Measurements from ENCODE around the gene CCT8.

CCT8 gene

GRCh38 chr21:29075706-29076466, 2.4 kb upstream of the CCT8 start:
- no peak for DNase-seq (ENCODE audit: insufficient read length)
- TF ChIP-seq POLR2AphosphoS5 (IDR thresholded peaks at IDR 0.05; ENCODE audit: low read depth, low read length), result no peak
- no peak for TF ChIP-seq TAF1 (IDR thresholded peaks at IDR 0.05; ENCODE audit: borderline replicate concordance, low read depth, low read length)
- TF ChIP-seq POLR2A (IDR thresholded peaks at IDR 0.05; ENCODE audit: low read depth, low read length), result no peak
- no peak for FAIRE-seq

- FAIRE-seq (no peak), DNase-seq (ENCODE audit: insufficient read length) (no peak)
- TF ChIP-seq TAF1 (IDR thresholded peaks at IDR 0.05; ENCODE audit: borderline replicate concordance, low read depth, low read length) (no peak), POLR2A (IDR thresholded peaks at IDR 0.05; ENCODE audit: low read depth, low read length) (no peak), POLR2AphosphoS5 (IDR thresholded peaks at IDR 0.05; ENCODE audit: low read depth, low read length) (no peak)
Measured at GRCh38 chr21:29074783-29075182, 1.3 kb upstream of the CCT8 start.

- DNase-seq (ENCODE audit: insufficient read length), result no peak
- TF ChIP-seq TAF1 (IDR thresholded peaks at IDR 0.05; ENCODE audit: borderline replicate concordance, low read depth, low read length) (no peak), POLR2A (IDR thresholded peaks at IDR 0.05; ENCODE audit: low read depth, low read length) (no peak)
- FAIRE-seq, result no peak
Measured at GRCh38 chr21:29074007-29074376, 544 bp upstream of the CCT8 start.

GRCh38 chr21:29072873-29073221, 601 bp downstream of the CCT8 start:
- TF ChIP-seq POLR2A (IDR thresholded peaks at IDR 0.05; ENCODE audit: low read depth, low read length) (no peak), POLR2AphosphoS5 (IDR thresholded peaks at IDR 0.05; ENCODE audit: low read depth, low read length) (no peak), TAF1 (IDR thresholded peaks at IDR 0.05; ENCODE audit: borderline replicate concordance, low read depth, low read length) (no peak)
- DNase-seq (ENCODE audit: insufficient read length) (no peak), FAIRE-seq (peak; percentile 36)

- TF ChIP-seq TAF1 (IDR thresholded peaks at IDR 0.05; ENCODE audit: borderline replicate concordance, low read depth, low read length) (no peak), POLR2A (IDR thresholded peaks at IDR 0.05; ENCODE audit: low read depth, low read length) (no peak), POLR2AphosphoS5 (IDR thresholded peaks at IDR 0.05; ENCODE audit: low read depth, low read length) (no peak)
- DNase-seq (ENCODE audit: insufficient read length) (peak; percentile 6), FAIRE-seq (peak; percentile 90)
Measured at GRCh38 chr21:29064850-29065481, 8.5 kb downstream of the CCT8 start.

GRCh38 chr21:29056538-29057050, 16.9 kb downstream of the CCT8 start:
- FAIRE-seq (no peak), DNase-seq (ENCODE audit: insufficient read length) (no peak)
- no peak for TF ChIP-seq TAF1 (IDR thresholded peaks at IDR 0.05; ENCODE audit: borderline replicate concordance, low read depth, low read length)
- no peak; the same call in 1 of the 2 replicates for TF ChIP-seq POLR2A (IDR thresholded peaks at IDR 0.05; ENCODE audit: low read depth, low read length)
- no peak for TF ChIP-seq POLR2AphosphoS5 (IDR thresholded peaks at IDR 0.05; ENCODE audit: low read depth, low read length)

- FAIRE-seq (peak; percentile 78), DNase-seq (ENCODE audit: insufficient read length) (no peak)
- TF ChIP-seq POLR2A (IDR thresholded peaks at IDR 0.05; ENCODE audit: low read depth, low read length), result peak; percentile 43
- peak; percentile 51; the same call in 1 of the 2 replicates for TF ChIP-seq POLR2AphosphoS5 (IDR thresholded peaks at IDR 0.05; ENCODE audit: low read depth, low read length)
- TF ChIP-seq TAF1 (IDR thresholded peaks at IDR 0.05; ENCODE audit: borderline replicate concordance, low read depth, low read length), result no peak
Measured at GRCh38 chr21:29056005-29056404, 17.4 kb downstream of the CCT8 start.

GRCh38 chr21:29055080-29055479, 18.4 kb downstream of the CCT8 start:
- TF ChIP-seq TAF1 (IDR thresholded peaks at IDR 0.05; ENCODE audit: borderline replicate concordance, low read depth, low read length) (no peak), POLR2AphosphoS5 (IDR thresholded peaks at IDR 0.05; ENCODE audit: low read depth, low read length) (peak; percentile 39), POLR2A (IDR thresholded peaks at IDR 0.05; ENCODE audit: low read depth, low read length) (no peak)
- DNase-seq (ENCODE audit: insufficient read length) (no peak), FAIRE-seq (no peak)

- DNase-seq (ENCODE audit: insufficient read length) (no peak), FAIRE-seq (no peak)
- TF ChIP-seq POLR2A (IDR thresholded peaks at IDR 0.05; ENCODE audit: low read depth, low read length) (no peak), TAF1 (IDR thresholded peaks at IDR 0.05; ENCODE audit: borderline replicate concordance, low read depth, low read length) (no peak), POLR2AphosphoS5 (IDR thresholded peaks at IDR 0.05; ENCODE audit: low read depth, low read length) (no peak)
Measured at GRCh38 chr21:29053656-29054055, 19.8 kb downstream of the CCT8 start.

GRCh38 chr21:29053011-29053553, 20.4 kb downstream of the CCT8 start:
- FAIRE-seq (no peak), DNase-seq (ENCODE audit: insufficient read length) (no peak)

GRCh38 chr21:29052224-29052623, 21.2 kb downstream of the CCT8 start:
- TF ChIP-seq POLR2AphosphoS5 (IDR thresholded peaks at IDR 0.05; ENCODE audit: low read depth, low read length) (no peak), POLR2A (IDR thresholded peaks at IDR 0.05; ENCODE audit: low read depth, low read length) (no peak), TAF1 (IDR thresholded peaks at IDR 0.05; ENCODE audit: borderline replicate concordance, low read depth, low read length) (no peak)
- FAIRE-seq, result no peak
- DNase-seq (ENCODE audit: insufficient read length), result no peak

More at GRCh38 chr21:29053011-29053553, 20.4 kb downstream of the CCT8 start:
- TF ChIP-seq TAF1 (IDR thresholded peaks at IDR 0.05; ENCODE audit: borderline replicate concordance, low read depth, low read length) (no peak), POLR2A (IDR thresholded peaks at IDR 0.05; ENCODE audit: low read depth, low read length) (no peak), POLR2AphosphoS5 (IDR thresholded peaks at IDR 0.05; ENCODE audit: low read depth, low read length) (no peak)

Measured in GM12892 (cell line).